NCI-H82 treated with DMSO at 0.1 percent for 48 hours (cell line): ENCODE measurements around the gene C16orf54.
"Not testable (repeated sequence)": the region's sequence is repeated elsewhere in the genome, so short reads cannot be mapped to it uniquely, and the experiment has no call there.

Experiments used
- DNase-seq: peaks from one replicate; lab custom pipeline; 2025; ENCODE audit not compliant: unreplicated experiment; lab: John Stamatoyannopoulos, UW

Gene C16orf54

GRCh38 chr16:29710227-29711219 is 35.3 kb downstream of the C16orf54 start:
- no peak for DNase-seq

- not testable (repeated sequence) for DNase-seq
Measured at GRCh38 chr16:29709657-29710056, 36.1 kb downstream of the C16orf54 start.

- DNase-seq, result no peak
Measured at GRCh38 chr16:29708917-29709600, 36.7 kb downstream of the C16orf54 start.

GRCh38 chr16:29707160-29707559 is 38.6 kb downstream of the C16orf54 start:
- DNase-seq, result not testable (repeated sequence)

- DNase-seq, result no peak
Measured at GRCh38 chr16:29705030-29705429, 40.8 kb downstream of the C16orf54 start.

- DNase-seq, result no peak
Measured at GRCh38 chr16:29702269-29702668, 43.5 kb downstream of the C16orf54 start.

- no peak for DNase-seq
Measured at GRCh38 chr16:29701214-29701555, 44.6 kb downstream of the C16orf54 start.

- DNase-seq, result peak; percentile 50
Measured at GRCh38 chr16:29700253-29700987, 45.4 kb downstream of the C16orf54 start.

- no peak for DNase-seq
Measured at GRCh38 chr16:29699324-29700219, 46.2 kb downstream of the C16orf54 start.

- no peak for DNase-seq
Measured at GRCh38 chr16:29698484-29699323, 47.1 kb downstream of the C16orf54 start.

GRCh38 chr16:29698042-29698441 is 47.7 kb downstream of the C16orf54 start:
- no peak for DNase-seq

- DNase-seq, result no peak
Measured at GRCh38 chr16:29697391-29697790, 48.4 kb downstream of the C16orf54 start.

GRCh38 chr16:29696881-29697331 is 48.9 kb downstream of the C16orf54 start:
- no peak for DNase-seq

GRCh38 chr16:29695675-29696074 is 50.1 kb downstream of the C16orf54 start:
- not testable (repeated sequence) for DNase-seq

- DNase-seq, result no peak
Measured at GRCh38 chr16:29694384-29695195, 51.2 kb downstream of the C16orf54 start.

GRCh38 chr16:29692606-29693005 is 53.2 kb downstream of the C16orf54 start:
- DNase-seq, result not testable (repeated sequence)
